CD4-positive, alpha-beta T cell treated with Interleukin-6 at 100 ng/mL for 8 hours (primary cell): ENCODE data around the gene OR4F17.
"Not testable (repeated sequence)": the region's sequence is repeated elsewhere in the genome, so short reads cannot be mapped to it uniquely, and the experiment has no call there.

Source experiments
- DNase-seq: peaks from one replicate; pipeline ENCODE4 v3.0.0-alpha.2; 2020; ENCODE audit warnings: mixed read lengths, low spot score

The OR4F17 gene

GRCh38 chr19:106804-107203 lies at the start of gene OR4F17:
Gene OR4F17 (plus strand): TSS chr19:107104. CDS start chr19:110679, 3,575 bp downstream.
- DNase-seq = not testable (repeated sequence)

GRCh38 chr19:70793-71192 lies 36.1 kb upstream of the OR4F17 start:
- not testable (repeated sequence) for DNase-seq

GRCh38 chr19:82864-83263 lies 24.0 kb upstream of the OR4F17 start:
- DNase-seq = not testable (repeated sequence)

- not testable (repeated sequence) for DNase-seq
Measured at GRCh38 chr19:83626-84025, 23.3 kb upstream of the OR4F17 start.

GRCh38 chr19:90678-91077 lies 16.2 kb upstream of the OR4F17 start:
- DNase-seq = not testable (repeated sequence)

- DNase-seq = not testable (repeated sequence)
Measured at GRCh38 chr19:94794-95193, 12.1 kb upstream of the OR4F17 start.

- DNase-seq = not testable (repeated sequence)
Measured at GRCh38 chr19:97647-98046, 9.3 kb upstream of the OR4F17 start.

- DNase-seq = not testable (repeated sequence)
Measured at GRCh38 chr19:120443-121140, 13.7 kb downstream of the OR4F17 start.
